GM19240 (cell line): ENCODE results near the gene LFNG.
"Not testable (repeated sequence)": the region's sequence is repeated elsewhere in the genome, so short reads cannot be mapped to it uniquely, and the experiment has no call there.

Experiments used
- DNase-seq: peaks from one replicate; pipeline ENCODE4 v3.0.0; 2011; ENCODE audit warnings: low spot score; ENCODE audit not compliant: insufficient read length

Gene LFNG

DNA sequence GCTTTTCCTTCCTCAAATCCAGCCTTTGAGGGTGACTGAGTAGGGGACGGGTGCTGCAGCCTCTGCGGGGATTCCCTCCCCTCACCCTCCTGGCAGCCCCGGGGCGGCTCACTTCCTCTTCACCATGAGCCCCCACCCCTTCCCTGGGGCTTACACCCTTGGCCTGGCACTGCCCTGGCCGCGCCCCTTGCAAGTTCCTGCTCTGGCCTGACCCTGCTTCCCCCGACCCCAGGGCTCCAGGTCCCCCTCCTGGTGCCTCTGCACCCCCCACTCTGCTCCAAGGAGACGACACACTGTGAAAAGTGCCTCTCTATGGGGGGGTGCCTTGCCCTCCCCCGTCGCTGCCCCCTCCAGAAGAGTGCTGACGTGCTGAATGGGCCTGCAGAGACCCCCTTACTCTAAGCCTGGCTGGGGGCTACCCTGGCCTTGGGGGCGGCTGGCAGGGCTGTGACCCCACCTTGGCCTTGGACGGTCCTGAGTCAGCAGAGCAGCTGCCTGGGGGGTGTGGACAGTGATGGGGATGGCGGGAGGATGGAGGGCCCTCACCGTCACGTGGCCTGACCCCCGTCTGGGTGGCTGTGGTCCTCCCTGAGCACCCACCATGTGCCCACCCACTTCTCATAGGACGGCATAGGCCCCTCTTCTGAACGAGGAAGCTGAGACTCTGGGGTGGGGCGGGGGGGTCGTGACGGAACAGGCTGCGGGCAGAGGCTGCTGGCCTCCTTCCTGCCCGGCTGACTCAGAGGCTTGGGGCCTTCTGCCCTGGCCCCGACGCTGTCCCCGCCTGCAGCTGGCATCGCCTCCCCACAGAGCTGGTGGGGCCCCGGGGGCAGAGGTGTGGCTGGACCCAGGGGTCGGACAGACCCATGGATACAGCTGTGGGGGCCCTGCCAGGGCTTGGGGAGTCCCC is 9.8 kb downstream of the LFNG start:
- no peak for DNase-seq

DNA sequence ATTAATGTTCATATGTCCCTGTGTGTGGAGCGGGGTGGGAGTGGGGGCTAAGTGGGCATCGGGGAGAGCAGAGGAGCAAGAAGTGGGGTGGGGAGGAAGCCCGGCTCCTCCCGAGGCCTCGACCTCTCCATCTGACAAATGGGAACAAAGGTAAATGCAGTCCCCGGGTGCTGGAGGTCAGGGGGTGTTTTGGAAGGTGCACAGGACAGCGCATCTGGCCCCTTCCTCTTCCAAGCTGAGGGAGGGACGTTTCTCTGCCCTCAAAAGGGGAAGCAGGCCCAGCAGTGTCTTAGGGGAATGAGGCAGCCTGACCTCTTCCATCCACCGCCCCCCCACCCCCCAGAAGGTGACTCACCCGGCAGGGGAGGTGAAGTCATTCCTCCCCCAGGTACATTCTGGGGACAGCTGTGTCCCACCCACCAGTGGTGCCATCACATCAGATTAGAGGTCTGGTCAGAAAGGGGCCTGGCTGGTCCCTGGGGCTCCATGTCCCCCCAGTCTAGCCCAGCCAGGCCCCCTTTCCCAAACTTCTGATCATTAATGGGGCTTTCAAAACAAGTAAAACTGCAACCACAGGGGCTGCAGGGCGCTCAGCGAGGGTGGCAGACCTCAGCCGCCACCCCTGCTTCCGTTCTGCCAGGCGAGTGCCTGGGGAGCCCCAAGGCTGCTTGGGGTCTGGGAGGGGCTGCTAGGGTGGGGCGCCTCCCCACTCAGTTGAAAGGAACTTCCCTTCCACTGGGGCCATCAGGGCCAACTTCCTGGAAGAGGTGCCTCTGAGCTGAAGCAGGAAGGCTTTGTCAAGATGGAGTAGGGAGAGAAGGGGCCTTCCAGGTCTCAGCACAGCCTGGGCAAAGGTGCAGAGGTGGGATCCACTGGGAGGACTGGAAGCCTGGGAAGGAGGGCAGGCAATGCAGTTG is 10.8 kb downstream of the LFNG start:
- DNase-seq: peak; percentile 70

DNA sequence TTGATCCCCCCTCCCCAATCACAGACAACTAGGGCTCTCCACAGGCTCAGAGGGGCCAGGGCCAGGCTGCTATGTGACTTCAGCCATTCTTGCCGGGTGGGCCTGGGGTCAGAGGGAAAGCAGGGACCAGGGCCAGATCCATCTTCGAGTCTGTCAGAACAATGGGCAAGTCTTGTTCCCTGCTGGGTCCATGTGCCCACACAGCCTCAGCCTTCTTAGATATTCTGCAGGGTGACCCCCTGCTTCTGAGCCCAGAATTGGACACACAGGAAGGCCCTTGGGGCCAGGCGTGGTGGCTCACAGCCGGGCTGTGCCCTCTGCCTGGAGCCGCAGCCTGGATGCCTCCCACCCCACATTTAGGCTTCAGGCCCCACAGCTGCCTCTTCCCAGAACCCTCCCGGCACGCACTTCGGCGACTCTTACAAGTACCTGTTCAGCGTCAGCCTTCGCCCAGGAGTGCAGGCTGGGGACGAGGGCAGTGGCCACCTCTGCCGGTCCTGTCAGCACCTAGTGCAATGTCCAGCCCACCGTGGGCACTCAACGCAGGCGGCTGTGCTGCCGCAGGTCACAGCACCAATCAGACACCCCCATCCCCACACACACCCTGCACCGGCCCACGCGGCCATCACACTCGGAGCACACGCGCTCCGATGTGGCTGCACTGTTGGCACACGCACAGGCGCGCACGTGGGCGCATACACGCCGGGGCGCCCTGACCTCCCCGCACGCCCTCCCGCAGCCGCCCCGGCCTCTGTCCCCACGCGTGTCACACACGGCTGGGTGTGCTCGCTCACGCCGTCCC is 11.6 kb downstream of the LFNG start:
- DNase-seq: not testable (repeated sequence)

DNA sequence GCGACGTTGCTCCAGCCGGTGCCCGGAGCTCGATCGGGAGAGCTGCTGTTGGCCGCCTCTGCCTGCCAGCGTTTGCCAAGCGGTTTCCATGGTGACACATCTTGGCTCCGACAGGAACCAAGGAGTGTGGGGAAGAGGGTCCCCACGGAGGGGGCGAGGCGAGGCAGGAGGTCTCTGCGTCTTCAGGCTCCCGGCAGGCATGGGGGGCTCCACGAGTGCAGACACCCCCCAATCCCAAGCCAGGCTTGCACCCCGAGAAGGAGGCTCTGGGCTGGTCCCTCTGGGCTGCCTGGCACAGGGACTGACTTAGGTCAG is 12.2 kb downstream of the LFNG start:
- DNase-seq: not testable (repeated sequence)

DNA sequence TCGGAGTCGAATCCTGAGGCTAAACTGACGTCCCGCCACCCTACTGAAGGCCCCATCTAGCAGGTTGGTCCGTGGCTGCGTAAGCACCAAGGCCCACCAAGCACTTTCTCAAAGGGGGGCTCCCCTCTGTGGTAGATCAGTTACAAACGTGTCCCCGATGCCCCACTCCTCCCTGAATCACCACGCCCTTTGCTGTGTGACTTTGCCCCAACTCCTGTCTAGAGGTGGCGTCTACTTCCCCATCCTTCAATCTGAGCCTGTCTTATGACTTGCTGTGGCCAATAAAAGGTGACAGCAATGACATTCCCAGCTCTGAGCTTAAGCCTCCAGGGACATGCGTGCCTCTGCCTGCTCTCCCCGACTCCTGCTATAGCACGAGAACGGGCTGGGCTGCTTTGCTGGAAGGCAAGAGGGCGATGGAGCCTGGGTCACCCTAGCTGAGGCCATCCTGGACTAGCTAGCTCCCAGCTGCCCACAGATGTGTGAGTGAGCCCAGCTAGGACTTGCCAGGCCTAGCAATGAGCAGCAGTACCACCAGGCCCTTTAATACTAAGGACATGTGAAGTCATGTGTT is 12.7 kb downstream of the LFNG start:
- DNase-seq: not testable (repeated sequence)

DNA sequence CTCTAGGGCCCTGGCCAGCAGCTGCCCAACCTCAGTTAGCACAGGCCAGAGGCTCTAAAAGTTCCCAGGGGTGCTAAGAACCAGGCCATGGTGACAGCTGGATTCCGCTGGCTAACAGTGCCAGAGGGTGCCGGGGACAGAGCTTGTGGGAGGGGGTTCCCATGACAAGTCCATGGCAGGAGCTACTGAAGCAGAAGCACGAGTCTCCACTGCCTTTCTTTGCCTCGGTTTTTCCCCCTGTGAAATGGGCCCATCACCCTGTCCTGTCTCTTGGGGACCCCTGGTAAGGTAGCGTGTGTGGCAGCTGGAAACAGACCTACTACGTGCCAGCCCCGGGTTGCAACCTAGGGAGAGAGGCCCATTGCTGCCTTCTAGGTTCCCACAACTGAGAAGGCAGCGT is 13.2 kb downstream of the LFNG start:
- not testable (repeated sequence) for DNase-seq

DNA sequence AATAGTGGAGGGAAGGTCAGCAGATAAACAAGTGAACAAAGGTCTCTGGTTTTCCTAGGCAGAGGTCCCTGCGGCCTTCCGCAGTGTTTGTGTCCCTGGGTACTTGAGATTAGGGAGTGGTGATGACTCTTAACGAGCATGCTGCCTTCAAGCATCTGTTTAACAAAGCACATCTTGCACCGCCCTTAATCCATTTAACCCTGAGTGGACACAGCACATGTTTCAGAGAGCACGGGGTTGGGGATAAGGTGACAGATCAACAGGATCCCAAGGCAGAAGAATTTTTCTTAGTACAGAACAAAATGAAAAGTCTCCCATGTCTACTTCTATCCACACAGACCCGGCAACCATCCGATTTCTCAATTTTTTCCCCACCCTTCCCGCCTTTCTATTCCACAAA is 14.0 kb downstream of the LFNG start:
- not testable (repeated sequence) for DNase-seq

DNA sequence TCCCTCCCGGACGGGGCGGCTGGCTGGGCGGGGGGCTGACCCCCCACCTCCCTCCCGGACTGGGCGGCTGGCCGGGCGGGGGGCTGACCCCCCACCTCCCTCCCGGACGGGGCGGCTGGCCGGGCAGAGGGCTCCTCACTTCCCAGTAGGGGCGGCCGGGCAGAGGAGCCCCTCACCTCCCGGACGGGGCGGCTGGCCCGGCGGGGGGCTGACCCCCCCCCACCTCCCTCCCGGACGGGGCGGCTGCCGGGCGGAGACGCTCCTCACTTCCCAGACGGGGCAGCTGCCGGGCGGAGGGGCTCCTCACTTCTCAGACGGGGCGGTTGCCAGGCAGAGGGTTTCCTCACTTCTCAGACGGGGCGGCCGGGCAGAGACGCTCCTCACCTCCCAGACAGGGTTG is 14.6 kb downstream of the LFNG start:
- not testable (repeated sequence) for DNase-seq

DNA sequence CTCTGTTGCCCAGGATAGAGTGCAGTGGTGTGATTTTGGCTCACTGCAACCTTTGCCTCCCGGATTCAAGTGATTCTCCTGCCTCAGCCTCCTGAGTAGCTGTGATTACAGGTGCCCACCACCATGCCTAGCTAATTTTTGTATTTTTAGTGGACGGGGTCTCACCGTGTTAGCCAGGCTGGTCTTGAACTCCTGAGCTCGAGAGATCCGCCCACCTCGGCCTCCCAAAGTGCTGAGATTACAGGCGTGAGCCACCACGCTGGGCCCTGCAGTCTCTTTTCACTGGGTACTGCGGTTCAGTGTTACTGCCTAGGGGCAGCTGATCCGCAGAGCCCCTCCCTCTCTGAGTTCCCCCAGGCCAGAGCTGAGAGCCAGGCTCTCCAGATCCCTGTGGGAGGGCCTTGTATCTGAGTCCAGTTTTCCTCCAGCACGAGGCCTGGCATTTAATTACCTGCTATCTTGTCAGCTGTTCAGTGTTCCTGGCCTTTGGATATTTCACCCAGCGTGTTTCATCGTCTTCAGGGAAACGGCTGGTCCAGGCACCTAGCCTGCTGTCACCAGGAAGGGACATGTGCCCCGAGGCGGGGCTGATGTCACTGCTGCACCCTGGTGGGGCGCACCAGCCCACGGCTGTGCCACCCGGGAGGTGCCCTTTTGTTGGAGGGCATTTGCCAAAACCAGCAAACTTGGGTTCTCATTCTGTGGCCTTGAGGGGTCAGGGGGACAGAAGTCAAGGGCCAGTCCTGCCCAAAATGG is 16.5 kb downstream of the LFNG start:
- not testable (repeated sequence) for DNase-seq

DNA sequence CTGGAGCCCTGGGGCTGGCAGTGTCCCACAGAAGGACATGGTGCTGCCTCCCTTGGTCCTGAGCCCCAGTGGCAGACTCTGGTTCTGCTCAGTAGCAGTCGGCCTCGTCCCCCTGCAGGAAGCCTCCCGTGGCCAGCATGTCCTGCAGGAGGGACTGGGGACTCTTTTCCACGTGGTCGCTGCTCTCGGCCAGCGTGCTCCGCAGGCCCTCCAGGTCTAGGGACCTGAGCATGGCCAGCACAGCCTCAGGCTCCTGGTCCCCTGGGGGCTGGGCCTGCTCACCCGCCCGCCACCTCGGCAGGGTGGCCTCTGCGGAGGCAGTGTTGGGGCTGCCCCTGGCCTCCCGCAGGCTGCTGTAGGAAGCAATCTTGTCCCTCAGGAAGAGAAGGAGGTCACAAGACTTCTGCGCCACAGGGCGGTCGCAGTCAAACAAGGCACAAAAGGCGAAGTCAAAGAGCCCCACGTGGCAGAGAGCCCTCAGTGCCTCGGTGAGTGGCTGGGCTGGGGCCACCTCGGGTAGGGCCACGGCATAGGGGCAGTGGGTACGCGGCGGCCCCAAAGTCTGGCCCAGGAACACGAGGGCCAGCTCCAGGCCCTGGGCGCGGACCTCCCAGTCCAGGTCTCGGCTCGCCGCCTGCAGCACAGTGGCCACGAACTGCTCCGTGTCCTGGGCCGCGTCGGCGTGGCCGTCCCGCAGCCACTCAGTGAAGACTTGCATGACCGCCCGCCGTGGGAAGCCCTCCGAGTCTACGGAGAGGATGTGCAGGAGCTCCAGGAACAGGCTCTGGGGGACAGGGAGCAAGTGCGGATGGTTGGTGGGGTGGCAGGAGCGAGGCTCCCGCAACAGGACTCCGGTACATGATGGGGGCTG is 18.6 kb downstream of the LFNG start:
- DNase-seq: no peak

DNA sequence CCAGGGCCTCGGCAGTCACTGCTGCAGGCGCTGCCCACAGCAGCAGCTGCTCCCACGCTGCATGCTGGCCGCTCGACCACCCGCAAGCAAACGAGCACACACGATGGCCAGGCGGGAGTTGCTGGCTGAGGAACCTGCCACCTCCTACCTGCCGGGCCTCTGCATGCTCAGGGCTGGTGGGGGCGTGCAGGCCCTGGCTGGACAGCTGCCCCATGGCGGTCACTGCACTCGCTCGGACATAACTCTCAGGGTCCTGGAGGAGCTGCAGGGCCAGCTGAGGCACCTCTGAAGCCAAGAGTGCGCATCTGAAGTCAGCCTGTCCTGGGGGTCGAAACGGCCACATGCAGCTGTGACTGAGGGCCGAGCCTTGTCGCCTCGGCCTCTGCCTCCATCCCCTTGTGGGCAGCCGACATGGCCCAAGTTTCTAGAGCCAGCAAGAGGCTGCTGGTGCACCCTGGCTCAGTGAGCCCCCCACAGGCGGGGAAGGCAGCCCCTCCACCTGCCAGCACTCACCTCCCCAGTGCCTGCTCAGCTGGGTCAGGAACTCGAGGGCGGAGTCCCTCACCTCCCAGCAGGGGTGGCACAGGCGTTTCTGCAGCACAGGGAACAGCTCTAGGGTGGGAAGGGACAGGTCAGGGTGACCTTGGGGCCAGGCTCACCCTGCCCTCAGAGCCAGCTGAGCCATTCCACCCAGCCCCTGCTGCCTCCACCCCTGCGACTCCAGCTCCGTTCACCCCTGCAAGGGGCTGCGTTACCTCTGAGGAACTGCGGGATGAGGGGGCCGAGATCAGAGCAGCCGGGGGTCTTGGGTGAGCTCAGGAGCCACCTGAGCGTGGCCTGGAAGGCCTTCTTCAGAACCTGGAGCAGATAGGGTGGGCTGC is 19.7 kb downstream of the LFNG start:
- DNase-seq: peak; percentile 0

DNA sequence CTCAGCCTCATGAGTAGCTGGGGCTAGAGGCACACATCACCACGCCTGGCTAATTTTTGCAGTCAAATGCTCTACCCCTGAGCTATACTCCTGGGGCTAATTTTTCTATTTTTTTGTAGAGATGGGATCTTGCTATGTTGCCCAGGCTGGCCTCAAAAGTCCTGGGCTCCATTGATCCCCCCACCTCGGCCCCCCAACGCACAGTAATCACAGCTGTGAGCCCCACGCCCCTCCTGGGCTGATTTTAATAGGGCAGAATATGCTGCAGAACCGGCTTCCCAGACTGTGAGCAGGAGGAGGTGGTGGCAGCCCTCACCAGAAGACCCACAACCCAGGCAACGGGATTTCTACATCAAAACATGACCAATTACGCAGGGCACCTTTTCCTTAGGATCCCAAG is 20.6 kb downstream of the LFNG start:
- DNase-seq: no peak

DNA sequence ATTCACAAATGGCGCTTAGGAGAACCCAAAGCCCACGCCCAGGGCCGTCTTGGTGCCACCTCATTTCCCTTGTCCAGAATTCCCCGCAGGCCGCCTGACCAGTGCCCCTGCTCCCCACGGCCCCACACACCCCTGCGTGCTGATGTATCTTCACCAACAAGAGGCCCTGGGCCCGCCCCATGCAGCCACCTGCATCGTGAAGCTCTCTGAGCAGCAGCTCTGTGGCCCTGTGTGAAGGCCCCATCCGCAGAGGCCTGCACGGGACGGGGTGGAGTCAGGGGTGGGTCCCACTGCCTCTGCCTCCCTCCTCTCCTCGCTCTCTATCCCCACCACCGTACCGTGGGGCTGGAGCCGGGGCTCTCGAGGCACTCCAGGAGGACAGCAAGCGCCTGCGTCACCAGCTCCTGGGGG is 21.1 kb downstream of the LFNG start:
- no peak for DNase-seq

DNA sequence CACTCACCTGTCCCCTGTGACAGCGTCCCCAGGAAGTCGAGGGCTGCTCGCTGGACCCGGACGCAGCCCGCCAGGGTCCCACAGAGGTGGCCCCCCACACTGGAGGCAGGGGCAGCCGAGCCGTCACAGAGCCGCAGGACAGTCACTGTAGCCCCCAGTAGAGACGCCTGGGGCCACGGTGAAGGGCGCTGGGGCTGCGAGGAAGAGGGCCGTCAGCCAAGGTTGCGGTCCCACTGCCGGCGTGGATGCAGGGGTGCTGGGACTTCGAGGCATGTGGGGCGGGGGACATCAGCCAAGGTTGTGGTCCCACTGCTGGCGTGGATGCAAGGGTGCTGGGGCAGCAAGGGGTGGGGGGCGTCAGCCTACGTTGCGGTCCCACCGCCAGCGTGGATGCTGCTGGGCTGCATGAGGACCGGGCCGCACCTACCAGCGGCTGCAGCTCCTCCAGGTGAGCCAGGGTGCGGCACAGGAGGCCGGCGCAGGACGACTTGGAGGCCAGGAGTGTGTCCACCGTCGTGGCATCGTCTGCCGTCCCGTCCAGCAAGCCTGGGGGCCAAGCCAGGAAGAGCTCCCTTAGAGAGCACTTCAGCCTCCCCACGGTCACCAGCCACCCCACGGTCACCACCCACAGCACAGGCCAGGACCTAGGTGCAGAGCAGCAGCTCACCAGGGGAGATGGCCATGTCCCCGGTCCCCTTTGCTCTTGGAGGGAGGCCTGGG is 21.9 kb downstream of the LFNG start:
- DNase-seq: no peak

DNA sequence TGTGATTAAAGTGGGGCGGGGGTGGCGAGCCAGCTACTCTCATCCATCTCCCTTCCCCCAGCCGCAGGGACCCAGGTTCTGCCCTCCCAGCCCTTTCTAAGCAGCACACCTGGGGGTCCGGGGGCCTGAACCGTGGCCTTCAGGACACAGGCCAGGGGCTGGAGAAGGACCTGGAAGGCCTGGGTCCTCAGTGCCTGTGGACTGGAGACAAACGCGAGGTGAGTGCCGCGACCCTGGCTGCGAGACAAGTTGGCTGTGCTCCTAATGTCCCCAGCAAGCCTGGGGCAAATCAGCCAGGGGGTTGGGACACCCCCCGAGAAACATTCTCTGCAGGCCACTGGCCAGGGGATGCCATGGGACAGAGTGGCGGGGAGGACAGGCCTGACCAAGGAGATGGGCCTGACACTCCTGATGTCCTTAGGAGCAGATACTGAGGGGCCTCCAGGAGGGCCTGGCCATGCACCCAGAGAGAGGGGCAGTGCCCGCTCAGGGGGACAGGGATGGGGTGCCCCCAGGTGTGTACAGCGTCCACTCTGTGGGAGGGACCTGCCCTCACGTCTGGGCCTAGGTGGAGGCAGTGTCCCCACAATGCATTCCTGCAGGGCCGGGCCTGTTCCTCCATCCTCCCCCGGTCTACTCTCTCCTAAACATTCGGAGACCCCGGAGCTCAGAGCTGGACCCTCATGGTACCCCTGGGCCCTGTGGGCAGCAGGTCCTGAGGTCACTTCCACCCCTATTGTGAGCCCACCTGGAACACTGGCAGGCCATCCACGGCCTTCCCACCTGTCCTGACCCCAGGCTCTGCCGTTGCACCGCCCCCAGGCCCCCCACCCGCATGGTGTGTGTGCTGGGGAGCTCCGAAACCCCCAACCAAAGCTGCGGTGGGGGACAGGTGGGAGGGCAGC is 22.7 kb downstream of the LFNG start:
- DNase-seq: no peak

DNA sequence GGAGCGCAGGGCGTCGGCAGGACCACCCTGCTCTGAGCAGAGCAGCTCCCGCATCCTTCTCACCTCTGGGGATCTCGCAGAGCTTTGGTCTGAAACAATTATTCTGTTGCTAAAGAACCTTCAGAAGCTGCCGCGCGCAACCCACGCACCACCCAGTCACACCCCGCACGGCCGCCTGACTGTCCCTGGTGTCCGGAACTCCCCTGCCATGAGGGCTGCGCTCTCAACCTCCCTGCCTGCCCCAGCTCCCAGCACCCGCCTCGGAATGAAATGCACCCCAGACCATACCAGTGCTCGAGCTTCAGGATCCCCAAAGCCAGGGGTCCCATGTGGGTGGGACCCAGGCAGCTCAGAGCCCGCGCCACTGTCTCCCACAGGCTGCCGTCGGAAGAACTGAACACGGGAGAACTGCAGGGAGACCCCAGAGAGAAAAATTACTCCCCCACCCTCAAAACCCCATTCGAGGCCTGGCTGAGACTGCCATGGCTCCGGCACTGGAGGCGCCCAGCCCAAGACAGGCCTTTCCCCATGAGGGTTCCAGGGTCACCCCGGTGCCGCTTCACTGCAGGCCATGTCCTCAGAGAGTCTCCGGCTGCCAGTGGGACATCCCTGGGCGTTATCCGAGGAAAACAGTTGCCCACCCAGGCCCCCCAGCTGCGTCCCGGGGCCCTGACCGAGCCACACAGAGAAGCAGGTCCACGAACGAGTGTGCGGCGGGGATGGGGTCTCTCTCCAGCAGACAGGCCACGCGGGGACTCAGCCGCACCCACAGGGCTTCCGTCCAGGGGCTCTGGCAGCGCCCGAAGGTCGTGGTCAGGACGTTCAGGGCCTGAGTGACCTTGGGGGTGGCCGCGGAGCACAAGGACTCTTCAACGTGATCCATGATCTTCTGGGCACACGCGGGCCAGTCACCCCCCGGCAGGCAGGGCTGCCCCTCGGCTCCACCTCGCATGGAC is 23.6 kb downstream of the LFNG start:
- DNase-seq: no peak
